GM21447 (cell line): Measurements from ENCODE around the gene PYCR2.
A peak's percentile ranks its signal among the peaks of the same experiment; 100 is the strongest.

Experiments
- ATAC-seq: cut with Tn5 transposase; IDR thresholded peaks from one replicate; pipeline ENCODE4 v1.9.1; 2021; ENCODE audit not compliant: unreplicated experiment

The PYCR2 gene

DNA sequence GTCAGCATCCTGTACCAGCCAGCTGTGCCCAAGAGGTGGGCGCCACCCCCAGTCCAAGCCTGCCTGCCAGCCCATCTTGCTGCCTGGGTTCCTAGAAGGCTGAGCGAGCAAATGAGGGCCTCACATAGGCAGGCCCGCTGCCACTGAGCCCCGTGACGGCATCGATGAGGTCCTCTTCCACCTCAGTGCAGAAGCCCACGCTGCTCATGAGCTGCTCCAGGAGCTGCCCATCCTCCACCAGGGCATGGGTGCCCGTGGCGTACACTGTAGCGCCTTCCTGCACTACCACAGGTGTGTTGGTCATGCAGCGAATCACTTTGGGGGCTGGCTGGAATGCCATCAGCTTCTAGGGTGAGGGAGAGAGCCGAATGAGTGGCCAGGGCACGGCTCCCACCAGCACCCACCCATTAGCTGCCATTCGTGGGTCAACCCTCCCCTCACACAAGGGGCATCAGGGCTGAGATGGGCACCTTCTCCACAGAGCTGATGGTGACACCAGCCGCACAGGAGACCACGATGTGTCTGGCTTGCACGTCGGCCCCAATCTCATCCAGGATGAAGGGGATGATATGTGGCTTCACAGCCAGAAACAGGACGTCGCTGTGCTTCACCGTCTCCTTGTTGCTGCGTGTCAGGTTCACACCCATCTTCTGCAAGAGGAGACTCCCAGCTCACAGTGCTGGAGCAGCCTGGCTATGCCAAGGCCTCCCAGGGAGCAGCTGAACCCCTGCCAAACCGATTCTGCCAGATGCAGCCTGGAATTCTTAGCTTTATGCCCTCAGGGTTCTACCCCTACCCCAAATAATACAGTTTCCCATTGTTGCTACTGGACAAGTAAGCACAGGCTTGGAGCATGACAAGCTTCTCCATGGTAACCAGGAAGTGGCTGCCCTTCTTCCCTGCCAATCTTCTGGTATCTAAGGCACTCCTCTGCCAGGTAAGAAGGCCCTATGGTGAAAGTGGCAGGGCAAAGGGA lies 2.0 kb downstream of the PYCR2 start:
- no peak for ATAC-seq

DNA sequence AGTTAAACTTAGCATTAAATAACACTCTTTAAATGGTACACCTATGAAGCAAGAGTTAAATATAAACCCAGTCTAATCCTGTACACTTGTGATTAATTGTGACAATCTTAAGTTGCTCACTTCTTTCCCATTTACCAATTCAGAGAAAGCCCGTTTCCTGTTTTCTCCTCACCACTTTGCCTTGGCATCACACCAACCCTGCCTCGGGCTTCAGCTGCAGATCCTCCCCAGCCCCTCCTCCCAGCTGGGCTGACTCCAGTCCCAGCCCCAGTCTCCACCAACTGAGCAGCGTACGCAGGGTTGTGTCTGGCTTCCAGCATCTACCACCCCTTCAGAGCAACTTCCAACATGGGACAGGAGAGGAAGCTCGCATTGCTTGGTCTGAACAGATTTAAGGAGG lies 4.1 kb downstream of the PYCR2 start:
- ATAC-seq, result no peak

DNA sequence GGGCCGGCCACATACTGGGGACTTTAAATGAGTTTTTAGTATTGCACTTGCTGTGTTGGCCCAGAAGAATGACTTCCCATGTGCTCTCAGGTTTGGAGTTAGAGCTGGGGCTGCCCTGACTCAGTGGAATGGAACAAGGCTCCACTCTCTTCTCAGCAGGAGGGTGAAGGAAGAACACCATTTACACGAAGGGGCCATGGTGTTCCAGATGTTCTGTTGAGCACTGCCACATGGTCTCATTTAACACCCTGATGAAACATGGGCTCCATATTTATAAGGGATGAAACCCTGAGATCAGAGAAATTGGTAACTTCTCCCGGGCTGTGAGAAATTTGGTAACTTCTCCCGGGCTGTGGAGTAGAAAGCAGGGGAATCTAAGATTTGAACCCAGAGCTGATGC lies 5.8 kb downstream of the PYCR2 start:
- no peak for ATAC-seq

DNA sequence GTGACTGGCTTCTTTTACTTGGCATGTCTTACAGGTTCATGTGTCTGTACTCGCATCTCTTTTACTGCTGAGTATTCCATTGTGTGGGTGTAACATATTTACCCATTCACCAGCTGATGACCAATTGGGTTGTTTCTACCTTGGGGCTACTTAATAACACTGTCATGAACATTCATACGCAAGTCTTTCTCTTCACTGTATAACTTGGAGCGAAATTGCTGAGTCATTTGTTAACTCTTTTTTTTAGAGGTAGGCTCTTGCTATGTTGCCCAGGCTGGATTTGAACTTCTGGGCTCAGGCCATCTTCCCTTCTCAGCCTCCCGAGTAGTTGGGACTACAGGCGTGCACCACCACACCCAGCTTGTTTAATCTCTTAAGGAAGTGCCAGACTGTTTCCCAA lies 6.5 kb downstream of the PYCR2 start:
- no peak for ATAC-seq

DNA sequence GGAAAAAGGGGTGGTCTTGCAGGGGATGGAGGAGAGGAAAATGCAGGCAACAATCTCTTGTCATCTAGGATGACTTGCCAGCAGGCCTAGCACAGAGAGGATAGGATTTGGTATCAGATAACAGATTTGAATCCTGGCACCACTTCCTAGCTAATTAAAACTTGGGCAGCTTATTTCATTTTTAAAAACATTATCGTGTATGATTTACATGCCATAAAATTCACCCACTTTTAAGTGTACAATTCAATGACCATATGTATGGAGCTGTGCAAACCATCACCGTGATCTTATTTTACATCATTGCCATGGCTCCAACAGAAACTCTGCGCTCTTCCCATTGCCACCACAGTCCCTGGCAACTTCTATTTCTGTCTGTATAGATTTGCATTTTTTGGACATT lies 6.9 kb downstream of the PYCR2 start:
- no peak for ATAC-seq

DNA sequence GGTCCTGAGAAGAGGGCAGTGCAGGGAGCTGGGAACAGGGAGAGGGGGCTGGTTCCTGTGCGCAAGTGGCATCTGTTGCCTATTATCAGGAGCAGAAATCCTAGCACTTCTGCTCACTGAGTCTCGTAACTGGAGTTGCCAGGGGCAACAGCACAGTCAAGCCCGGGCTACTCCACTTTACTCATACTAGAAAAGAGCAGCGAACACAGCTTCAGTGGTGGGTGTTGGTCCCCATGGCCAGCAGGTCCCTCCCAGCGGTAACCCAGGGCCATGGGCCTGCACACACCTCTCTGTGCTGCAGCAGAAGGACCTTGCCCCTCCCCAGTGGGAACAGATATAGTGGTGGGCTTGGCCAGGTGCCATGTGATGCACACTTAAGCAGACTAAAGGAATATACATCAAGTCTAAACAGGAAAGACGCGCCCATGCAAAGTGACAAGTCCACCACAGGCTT lies 8.5 kb downstream of the PYCR2 start:
- ATAC-seq, result no peak

DNA sequence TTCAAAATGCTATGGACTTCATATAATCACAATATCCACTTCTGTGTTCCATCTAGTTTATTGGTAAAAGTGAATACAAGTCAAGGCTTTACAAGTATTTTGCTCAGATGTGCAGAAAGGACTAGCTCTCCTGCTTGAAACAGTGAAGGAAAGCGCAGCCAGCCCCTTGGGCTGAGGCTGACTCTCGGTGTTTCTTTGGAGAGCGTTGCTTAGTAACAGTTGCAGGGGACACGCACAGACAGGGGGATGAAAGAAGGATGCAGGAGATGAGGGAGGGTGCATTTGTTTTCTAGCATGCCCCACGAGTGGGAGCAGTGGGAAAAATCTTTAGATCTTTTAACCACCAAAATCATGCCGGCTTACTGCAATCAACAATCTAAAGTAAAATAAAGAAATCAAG lies 9.1 kb downstream of the PYCR2 start:
- no peak for ATAC-seq

DNA sequence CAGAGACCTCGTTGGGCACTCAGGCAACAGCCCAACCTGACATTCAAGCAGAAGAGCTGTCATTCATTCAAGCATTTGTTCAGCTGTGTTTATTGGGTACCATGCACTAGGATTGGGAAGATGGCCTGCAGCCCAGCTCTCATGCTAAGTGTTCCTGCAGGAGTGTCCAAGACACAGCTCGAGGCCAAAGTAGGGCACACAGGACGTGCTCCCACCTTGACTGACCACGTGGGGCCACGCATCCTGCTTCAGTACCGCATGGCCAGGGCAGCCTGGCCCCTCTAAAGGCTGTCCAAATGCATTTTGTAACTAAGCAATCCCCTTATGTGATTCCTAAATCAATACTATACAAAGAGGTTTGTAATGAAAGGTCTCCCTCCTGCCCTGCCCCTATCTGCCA lies 9.7 kb downstream of the PYCR2 start:
- no peak for ATAC-seq

DNA sequence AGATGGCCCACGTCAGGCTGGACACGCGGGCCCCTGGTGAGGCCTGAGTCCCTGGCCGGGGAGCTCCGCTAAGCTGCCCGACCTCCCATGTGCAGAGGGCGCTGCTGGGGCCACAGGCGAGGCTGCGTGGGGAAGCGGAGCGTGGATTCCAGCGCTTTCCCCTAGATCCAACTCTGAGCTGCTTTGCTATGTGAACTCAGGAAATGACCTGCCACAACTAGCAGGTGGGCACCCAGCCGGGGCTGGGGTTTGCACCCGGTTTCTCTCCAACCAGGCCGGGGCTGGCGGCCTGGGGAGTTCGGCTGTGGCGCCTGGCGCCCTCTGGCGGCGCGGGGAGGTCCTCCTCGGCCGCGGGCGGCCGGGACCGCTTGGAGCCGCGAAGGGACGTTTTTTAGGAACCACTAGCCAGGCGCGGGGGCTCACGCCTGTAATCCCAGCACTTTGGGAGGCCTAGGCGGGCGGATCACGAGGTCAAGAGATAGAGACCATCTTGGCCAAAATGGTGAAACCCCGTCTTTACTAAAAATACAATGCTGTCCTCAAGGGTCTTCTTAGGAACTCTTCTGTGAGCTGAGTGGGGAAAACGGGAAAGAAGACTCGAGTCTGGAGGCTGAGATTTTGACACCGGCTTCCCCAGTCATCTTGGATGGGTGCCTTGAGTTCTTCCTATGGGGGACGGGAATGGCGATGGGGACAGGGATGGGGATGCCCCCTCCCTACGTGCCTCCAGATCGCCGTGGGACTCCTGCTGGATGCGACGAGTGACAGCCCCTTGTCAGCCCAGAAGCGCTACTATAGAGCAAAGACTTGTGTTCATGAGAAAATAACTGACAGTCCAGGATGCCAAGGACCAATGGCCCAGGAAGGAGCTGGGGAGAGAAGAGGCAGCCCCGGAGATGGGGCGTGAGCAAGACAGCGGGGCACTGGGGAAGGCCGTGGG lies 12.6 kb downstream of the PYCR2 start:
- peak; percentile 62 for ATAC-seq

DNA sequence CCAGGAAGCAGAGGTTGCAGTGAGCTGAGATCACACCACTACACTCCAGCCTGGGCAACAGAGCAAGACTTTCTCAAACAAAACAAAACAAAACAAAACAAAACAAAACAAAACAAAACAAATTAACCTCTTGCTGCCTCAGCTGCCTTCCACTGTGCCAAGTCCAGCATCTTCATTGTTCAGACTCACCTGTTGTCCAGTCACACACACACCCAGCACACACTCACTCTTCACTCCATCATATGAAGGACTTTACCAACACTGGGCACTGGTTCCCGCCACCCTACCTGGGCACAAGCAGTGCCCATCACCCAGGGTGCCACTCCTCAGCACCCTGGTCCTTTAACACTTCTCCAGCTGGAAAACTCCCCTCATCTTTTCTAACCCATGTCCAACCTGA lies 14.6 kb downstream of the PYCR2 start:
- ATAC-seq, result no peak

DNA sequence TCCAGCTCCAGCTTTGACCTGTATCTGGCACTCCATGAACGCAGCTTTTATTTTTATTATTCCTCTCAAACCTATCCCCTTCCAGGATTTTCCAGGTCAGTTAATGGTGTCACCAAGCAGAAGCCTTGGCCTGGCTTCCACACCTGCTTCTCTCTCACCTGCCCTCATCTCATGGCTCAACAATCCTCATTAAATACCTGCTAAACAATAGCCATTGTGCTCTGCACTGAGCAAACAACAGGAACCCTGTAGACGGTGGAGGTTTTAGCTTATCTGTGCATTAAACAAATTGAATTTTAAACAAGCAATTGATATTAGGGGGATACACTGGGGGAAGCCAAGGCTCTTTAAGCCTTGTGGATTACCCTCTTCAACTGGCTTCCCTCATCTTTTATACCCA lies 15.3 kb downstream of the PYCR2 start:
- no peak for ATAC-seq

DNA sequence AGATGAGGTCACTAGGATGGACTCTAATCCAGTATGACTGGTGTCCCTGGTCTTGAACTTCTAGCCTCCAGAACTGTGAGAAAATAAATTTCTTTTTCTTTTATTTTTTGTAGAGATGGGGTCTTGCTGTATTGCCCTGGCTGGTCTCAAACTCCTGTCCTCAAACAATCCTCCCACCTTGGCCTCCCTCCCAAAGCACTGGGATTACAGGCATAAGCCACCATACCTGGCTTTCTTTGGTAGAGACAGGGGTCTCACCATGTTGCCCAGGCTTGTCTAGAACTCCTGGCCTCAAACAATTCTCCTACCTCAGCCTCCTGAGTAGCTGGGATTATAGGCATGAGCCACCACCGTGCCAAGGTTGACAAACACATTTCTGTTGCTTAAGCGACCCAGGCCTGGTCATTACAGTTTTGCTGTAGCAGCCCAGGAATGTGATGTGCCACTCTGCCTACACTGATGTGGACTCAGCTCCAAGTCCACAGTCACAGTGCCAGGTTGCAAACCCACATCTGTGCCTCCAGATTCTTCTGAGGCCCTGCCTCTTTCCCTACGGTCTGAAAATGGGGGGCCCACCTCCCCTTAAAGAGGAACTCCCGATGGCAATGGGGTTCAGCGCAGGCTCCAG lies 15.9 kb downstream of the PYCR2 start:
- no peak for ATAC-seq

DNA sequence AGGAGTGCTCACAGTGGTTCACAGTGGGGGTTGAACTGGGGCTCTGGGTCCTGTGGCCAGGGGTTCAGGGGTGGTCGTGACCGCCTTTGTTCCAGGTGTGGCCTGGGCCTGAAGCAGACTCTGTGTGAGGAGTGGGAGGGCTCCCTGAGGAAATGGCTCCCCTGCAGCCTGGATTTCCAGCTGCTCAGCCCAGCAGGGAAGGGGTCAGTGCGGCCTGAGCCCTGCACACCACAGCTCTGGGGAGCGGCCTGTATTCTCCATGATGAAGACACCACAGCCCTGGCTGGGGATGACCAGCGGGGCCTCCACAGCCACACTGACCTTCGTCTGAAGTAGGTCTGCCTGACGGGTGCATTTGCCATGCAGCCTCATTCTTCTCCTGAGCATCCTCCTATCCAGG lies 16.7 kb downstream of the PYCR2 start:
- no peak for ATAC-seq

DNA sequence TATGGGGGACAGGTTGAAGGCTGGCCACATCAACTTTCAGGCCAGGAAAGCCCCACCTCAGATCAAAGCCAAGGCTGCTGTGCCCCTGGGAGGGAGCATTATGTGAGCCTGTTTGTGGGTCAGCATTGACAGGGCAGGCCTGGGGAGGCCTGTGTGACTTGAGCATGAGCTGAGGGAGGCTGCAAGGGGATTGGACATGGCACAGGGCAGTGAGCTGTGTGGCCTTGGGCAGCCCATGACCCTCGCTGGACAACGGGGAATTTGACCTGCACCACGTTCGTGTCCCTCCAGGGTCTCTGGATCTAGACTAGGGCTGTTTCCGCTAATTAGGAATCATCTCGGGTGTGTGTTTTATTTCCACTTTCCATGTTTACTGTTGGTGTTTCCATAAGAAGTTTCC lies 17.6 kb downstream of the PYCR2 start:
- no peak for ATAC-seq

DNA sequence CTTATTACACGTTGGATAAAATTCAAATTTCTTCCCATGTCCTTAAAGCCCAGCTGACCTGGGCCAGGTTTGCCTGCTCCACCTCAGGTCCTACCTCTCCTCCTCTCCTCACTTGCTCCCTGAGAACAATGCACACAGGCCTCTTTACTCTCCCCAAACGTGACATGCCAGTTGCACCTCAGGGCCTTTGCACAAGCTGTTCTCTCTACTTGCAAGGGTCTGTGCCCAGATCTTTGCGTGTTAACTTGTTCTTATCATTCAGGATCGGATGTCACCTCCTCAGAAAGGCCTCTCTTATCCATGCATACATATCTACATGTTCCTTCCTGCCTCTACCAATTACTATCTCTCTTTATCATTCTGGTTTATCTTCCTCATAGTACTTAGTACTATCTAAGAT lies 20.4 kb downstream of the PYCR2 start:
- ATAC-seq, result no peak

DNA sequence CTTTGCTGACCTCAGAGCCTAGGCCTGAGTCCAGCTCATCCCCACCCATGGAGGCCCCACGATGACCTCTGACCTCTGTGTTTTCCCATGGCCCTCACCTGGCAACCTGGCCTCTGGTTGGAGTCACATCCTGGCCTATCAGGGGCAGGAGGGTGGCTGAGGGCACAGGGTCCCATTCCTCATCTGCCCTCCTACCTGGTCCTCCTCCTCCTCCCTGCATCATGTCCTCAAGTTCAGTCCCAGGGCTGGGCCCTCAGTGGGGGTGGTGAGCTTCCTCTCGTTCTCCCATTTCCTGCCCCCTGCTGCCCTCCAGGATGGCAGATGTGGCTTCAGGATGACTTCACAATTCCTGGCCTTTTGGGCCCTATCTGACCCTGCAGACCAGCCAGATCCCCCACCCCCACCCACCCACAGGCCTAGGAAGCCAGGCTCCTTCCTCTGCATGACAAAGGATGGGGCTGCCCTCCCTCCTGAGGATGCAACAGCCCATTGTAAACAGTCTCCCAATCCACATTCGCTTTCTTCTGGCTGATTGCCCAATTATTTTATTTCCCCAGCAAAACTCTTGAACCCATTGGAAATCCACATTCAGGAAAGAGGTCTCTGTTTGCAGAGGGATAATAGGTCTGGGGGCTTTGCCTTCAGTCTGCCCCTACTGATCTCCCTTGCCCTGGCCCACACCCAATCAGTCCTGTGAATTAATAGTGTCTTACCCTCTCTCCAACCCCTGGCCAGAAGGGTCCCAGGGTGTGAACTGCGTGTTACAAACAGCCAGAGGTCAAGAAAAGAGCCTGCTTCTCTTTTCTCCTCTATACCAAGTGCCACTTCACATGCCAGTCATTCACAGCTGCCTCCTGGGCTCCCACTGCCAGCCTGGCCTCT lies 24.8 kb downstream of the PYCR2 start:
- no peak for ATAC-seq

DNA sequence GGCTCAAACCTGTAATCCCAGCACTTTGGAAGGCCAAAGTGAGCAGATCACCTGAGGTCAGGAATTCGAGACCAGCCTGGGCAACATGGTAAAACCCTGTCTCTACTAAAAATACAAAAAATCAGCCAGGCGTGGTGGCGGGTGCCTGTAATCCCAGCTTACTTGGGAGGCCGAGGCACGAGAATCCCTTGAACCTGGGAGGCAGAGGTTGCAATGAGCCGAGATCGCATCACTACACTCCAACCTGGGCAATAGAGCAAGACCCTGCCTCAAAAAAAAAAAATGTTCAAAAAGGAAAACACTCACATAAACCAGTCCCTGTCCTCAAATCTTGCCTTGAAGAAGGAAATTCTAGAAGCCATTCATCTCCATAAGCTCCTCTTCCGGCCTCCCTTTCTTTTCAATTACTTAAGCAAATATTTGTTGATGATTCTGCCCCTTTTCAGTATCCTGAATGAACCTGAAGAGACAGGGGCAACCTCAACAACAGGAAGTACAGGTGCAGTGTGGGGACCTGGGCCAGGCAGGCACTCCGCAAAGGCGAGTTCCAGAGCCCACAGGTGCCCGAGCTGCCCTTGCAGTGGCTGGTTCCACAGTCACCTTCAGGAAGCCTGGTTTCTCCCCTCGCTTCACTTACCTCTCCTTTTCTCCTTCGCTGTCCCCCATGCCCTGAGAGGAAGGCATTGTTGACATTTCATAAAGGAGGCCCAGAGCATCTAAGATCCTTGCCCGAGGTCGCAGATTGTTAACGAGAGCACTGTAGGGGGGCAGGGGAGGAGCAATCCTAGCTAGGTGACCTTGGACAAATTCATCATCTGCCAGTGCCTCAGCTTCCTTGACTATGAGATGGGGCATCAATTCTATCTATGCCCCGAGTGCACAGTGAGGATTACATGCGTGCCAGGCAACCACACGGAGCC lies 26.2 kb downstream of the PYCR2 start:
- ATAC-seq, result no peak

DNA sequence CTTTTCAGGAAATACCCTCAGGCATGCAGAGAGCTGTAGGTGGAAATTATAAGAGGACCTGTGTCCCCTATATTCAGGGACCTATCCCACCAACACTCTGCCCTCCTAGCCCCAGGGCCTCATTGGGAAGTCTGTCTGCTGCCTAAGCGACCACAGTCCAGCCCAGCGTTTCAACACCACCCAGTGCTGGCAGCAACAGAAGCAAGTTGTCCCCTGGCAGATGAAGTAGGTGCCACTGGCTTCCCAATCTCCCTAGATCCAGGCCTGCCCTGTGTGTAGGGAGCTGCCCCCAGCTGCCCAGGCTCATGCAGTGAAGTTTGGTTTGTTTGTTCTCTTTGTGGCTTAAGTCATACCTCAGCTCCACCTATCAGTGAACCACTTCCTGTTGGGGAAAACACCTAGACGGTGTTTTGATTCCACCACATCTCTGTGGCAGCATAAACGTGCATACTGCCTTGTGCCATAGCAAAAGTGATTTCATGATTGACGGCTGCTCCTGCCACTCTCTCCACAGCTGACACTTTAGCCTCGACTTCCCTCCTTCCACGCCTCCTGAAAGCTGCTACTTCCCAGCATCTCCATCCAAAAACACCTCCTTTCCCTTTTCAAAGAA lies 27.0 kb downstream of the PYCR2 start:
- ATAC-seq, result peak; percentile 100

DNA sequence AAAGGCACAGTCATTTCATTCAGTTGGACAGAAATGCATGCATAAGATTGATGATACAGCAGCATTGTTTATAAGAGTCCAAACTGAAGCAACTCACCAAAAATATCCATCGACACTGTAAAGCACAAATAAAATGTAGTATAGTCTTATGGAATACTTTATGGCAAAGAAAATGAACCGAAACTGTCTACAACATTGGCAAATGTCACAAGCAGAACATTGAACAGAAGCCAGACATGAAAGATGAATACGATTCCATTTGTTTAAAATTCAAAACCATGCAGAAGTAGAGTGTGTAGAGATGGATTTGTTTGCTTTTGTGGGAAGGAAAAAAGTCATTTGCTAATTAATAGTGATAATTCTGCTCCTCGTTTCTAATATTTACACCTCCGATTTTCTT lies 27.6 kb downstream of the PYCR2 start:
- ATAC-seq, result no peak
